SK-N-SH (cell line): ENCODE measurements around the gene EIF2D.

Experiments
- FOSL2 ChIP-seq: IDR thresholded peaks from 2 replicates; pipeline ENCODE4 v1.4.0; 2012; ENCODE audit warnings: low read depth, mild to moderate bottlenecking, moderate library complexity, borderline replicate concordance
- JUND ChIP-seq: IDR thresholded peaks from 2 replicates; pipeline ENCODE4 v1.4.0; 2012
- NRF1 ChIP-seq: IDR thresholded peaks from 2 replicates; pipeline ENCODE4 v1.6.1; 2012; ENCODE audit warnings: low read depth, mild to moderate bottlenecking, low read length
- POLR2AphosphoS5 ChIP-seq: IDR thresholded peaks from 2 replicates; pipeline ENCODE4 v1.6.1; 2012; ENCODE audit warnings: low read depth, low read length
- RAD21 ChIP-seq: IDR thresholded peaks from 2 replicates; pipeline ENCODE4 v1.6.1; 2012; ENCODE audit warnings: mild to moderate bottlenecking, low read length
- YY1 ChIP-seq: IDR thresholded peaks from 2 replicates; pipeline ENCODE4 v1.4.0; 2012; ENCODE audit warnings: low read depth, mild to moderate bottlenecking
- TF ChIP-seq, protein P1 (sequence below): fragments of 200-600 bp; sonication (generic); IDR thresholded peaks from 2 replicates; pipeline ENCODE4 v1.6.1; 2017; ENCODE audit warnings: antibody characterized with exemption, mild to moderate bottlenecking, moderate library complexity
- TF ChIP-seq, protein P2 (sequence below): IDR thresholded peaks from 2 replicates; pipeline ENCODE4 v1.4.0; 2012; ENCODE audit warnings: low read depth

GRCh38 chr1:206575165-206575893 lies 36.9 kb downstream of the EIF2D start:
- TF ChIP-seq JUND (no peak), FOSL2 (no peak), RAD21 (no peak), NRF1 (no peak), POLR2AphosphoS5 (no peak), YY1 (no peak)
- TF ChIP-seq, protein P1, sequence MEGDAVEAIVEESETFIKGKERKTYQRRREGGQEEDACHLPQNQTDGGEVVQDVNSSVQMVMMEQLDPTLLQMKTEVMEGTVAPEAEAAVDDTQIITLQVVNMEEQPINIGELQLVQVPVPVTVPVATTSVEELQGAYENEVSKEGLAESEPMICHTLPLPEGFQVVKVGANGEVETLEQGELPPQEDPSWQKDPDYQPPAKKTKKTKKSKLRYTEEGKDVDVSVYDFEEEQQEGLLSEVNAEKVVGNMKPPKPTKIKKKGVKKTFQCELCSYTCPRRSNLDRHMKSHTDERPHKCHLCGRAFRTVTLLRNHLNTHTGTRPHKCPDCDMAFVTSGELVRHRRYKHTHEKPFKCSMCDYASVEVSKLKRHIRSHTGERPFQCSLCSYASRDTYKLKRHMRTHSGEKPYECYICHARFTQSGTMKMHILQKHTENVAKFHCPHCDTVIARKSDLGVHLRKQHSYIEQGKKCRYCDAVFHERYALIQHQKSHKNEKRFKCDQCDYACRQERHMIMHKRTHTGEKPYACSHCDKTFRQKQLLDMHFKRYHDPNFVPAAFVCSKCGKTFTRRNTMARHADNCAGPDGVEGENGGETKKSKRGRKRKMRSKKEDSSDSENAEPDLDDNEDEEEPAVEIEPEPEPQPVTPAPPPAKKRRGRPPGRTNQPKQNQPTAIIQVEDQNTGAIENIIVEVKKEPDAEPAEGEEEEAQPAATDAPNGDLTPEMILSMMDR, result no peak
- TF ChIP-seq, protein P2, sequence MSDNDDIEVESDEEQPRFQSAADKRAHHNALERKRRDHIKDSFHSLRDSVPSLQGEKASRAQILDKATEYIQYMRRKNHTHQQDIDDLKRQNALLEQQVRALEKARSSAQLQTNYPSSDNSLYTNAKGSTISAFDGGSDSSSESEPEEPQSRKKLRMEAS, result no peak
